ENCODE data around the gene PTCD3.

The PTCD3 gene

GRCh38 chr2:86143926-86144685, 38.1 kb downstream of the PTCD3 start:
- DNase-seq (ENCODE audit: low read depth in 2 of 2): no peak

- no peak for DNase-seq (ENCODE audit: low read depth in 2 of 2)
Observed at GRCh38 chr2:86147793-86148192, 41.8 kb downstream of the PTCD3 start.

- DNase-seq (ENCODE audit: low read depth in 2 of 2): no peak
Observed at GRCh38 chr2:86150502-86150901, 44.5 kb downstream of the PTCD3 start.

GRCh38 chr2:86157009-86157556, 51.0 kb downstream of the PTCD3 start:
- no peak for DNase-seq (ENCODE audit: low read depth in 2 of 2)

GRCh38 chr2:86158286-86158685, 52.3 kb downstream of the PTCD3 start:
- DNase-seq (ENCODE audit: low read depth in 2 of 2): no peak

- DNase-seq (ENCODE audit: low read depth in 2 of 2): no peak
Observed at GRCh38 chr2:86160156-86160952, 54.3 kb downstream of the PTCD3 start.

DNA sequence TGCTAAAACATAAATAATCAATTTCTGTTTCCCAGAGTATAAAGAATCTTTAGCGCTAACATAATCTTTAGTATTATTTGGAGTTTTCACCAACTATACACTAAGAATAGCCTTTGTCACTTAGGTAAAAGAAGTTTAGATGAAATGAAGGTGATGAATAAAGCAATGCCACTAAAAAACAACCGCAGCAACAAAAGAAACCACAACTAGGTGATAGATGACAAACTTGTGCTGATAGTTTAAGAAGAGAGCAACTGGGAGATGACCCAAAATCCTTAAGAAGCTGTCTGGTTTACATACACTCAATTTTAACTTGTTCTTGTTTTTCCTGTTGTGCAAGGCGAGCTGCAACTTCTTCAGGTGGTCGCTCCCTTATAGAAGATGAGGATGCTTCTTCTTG, 64.4 kb downstream of the PTCD3 start:
- no peak for DNase-seq (ENCODE audit: low read depth in 2 of 2)

DNA sequence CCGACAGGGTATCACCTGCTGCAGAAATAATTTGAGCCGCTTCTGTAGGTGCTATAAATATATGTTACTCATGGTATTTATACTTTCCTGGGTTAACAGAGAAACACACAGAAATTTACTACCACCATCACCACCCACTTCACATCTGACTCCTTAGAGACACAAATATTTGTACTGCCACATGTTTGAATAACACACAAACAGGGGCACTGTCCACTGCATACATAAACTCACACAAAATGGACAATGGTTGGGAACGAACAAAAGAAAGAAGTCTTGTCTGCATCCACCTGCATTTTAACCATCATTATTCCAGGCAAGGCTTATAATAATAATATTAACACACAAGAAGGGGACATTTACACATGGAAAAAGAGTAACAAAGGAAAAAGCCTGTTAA, 65.3 kb downstream of the PTCD3 start:
- DNase-seq (ENCODE audit: low read depth in 2 of 2): no peak

DNA sequence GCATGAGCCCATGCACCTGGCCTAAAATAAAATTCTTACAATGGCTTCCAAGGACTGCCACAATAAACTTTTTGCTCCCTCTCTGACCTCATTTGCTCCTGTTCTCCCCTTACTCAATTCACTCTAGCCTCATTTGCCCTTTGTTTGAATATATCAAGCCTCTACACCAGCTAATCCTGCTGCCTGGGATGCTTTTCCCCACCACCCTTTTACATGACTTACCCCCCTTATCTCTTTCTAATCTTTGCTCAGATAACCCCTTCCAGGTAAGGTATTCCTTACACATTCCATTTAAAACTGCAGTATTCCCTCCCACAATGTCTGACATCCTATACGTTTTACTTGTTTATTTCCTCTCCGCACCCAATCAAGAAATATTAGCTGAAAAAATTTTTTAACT, 66.6 kb downstream of the PTCD3 start:
- DNase-seq (ENCODE audit: low read depth in 2 of 2): no peak

DNA sequence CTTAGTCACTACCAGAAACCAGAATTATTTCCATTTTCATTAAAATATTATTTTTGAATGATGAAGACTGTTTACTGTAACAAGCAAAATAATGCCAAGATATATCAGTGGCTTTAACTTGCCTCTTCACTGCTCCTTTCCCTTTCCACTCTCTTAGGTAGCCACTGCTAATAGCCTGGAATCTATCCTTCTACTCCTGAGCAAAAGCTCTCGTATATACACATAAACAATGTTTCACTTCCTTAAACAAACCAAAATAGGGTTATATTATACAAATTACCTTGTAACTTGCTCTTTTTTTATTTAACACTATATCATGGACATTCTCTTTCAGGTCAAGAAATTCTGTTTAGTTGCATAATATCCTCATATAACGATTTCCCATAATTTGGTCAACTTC, 68.4 kb downstream of the PTCD3 start:
- DNase-seq (ENCODE audit: low read depth in 2 of 2): no peak

- no peak for DNase-seq (ENCODE audit: low read depth in 2 of 2)
Observed at GRCh38 chr2:86175828-86176227, 69.8 kb downstream of the PTCD3 start.

- no peak for DNase-seq (ENCODE audit: low read depth in 2 of 2)
Observed at GRCh38 chr2:86176597-86176996, 70.6 kb downstream of the PTCD3 start.

- no peak for DNase-seq (ENCODE audit: low read depth in 2 of 2)
Observed at GRCh38 chr2:86185517-86186212, 79.6 kb downstream of the PTCD3 start.

GRCh38 chr2:86186431-86186830, 80.4 kb downstream of the PTCD3 start:
- DNase-seq (ENCODE audit: low read depth in 2 of 2): no peak

GRCh38 chr2:86189782-86190416, 83.9 kb downstream of the PTCD3 start:
- DNase-seq (ENCODE audit: low read depth in 2 of 2): no peak
